ENCODE data around the gene KRTAP10-8. TPM values are rescaled to one million over a fixed set of nuclear protein-coding genes. Genes with fewer than 3 reads are reported as not detected.
"Not testable (repeated sequence)": the region's sequence is repeated elsewhere in the genome, so short reads cannot be mapped to it uniquely, and the experiment has no call there.

KRTAP10-8 gene
- total RNA-seq, 1 donor from 2014 or later: not detected

DNA sequence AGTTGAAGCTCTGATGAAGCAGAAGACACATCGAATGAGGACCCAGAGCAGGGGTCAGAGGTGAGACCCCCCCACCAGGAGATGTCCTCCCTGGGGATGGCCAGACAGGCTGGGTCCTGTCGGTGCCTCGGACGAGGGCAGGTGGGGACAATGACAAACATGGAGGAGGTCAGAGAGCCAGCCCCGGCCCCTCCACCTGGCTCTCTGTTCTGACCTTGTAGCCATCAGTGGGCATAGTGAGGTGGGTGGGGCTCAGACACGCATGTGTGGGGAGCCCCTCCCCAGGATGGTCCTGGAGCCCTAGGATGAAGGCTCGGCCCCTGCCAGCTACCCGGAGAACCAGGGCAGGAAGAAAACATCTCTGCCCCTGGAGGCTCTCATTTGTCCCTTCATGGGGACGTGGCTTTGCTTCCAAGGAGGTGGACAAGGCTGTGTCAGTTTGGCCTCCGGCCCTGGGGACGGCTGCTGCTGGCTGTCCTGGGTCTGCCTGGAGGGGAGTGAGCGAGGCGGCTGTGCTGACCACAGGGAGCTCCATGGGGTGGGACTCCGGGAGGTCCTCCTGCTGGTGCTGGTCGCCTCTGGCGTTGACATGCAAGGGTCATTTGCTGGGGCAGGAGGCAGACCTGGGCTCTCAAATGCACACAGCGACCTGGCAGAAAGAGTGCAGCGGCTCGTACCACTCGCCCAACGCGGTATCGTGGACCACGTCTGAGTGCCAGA, 22.1 kb upstream of the KRTAP10-8 start:
- H3K9me3 Mint-ChIP-seq: no peaks in the 10 kb centered on the region
- H3K36me3 Mint-ChIP-seq (ENCODE audit: low read depth): no peaks in the 10 kb centered on the region
- TF ChIP-seq, protein P1, sequence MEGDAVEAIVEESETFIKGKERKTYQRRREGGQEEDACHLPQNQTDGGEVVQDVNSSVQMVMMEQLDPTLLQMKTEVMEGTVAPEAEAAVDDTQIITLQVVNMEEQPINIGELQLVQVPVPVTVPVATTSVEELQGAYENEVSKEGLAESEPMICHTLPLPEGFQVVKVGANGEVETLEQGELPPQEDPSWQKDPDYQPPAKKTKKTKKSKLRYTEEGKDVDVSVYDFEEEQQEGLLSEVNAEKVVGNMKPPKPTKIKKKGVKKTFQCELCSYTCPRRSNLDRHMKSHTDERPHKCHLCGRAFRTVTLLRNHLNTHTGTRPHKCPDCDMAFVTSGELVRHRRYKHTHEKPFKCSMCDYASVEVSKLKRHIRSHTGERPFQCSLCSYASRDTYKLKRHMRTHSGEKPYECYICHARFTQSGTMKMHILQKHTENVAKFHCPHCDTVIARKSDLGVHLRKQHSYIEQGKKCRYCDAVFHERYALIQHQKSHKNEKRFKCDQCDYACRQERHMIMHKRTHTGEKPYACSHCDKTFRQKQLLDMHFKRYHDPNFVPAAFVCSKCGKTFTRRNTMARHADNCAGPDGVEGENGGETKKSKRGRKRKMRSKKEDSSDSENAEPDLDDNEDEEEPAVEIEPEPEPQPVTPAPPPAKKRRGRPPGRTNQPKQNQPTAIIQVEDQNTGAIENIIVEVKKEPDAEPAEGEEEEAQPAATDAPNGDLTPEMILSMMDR (conservative IDR thresholded peaks at IDR 0.05): no peak
- H3K27me3 Mint-ChIP-seq (ENCODE audit: low read depth): peaks cover 26% of the 10 kb centered on the region
- H3K27ac Mint-ChIP-seq (ENCODE audit: unreplicated experiment): peak overlapping the region; percentile 78
- H3K4me1 Mint-ChIP-seq: peaks cover 18% of the 10 kb centered on the region
- DNase-seq (ENCODE audit: low read depth, low spot score): no peak
- H3K4me3 Mint-ChIP-seq: no peak overlapping the region

DNA sequence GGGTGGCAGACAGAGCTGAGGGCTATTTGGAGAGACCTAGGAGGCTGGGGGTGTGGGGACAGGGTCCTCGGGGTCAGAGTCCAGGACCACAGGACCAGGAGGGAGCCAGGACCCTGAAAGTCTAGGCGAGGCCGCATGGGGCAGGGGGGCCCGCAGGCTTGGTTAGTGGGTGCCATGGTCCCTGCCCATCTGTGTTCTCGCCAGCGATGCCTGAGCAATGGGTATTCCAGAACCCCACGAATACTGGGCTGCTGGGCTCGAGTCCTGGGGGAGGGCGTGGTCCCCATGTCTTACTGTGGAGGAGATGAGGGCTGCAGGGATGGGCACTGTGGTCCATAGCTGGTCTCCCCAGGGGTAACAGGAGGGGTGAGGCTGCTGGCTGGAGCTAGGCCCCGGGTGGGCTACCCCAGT, 21.6 kb upstream of the KRTAP10-8 start:
- no peak overlapping the region for H3K4me3 Mint-ChIP-seq
- TF ChIP-seq, protein P1 (conservative IDR thresholded peaks at IDR 0.05): no peak
- peaks cover 23% of the 10 kb centered on the region for H3K27me3 Mint-ChIP-seq (ENCODE audit: low read depth)
- H3K36me3 Mint-ChIP-seq (ENCODE audit: low read depth): no peaks in the 10 kb centered on the region
- no peaks in the 10 kb centered on the region for H3K9me3 Mint-ChIP-seq
- DNase-seq (ENCODE audit: low read depth, low spot score): no peak
- peak overlapping the region; percentile 78 for H3K27ac Mint-ChIP-seq (ENCODE audit: unreplicated experiment)
- H3K4me1 Mint-ChIP-seq: peaks cover 17% of the 10 kb centered on the region

DNA sequence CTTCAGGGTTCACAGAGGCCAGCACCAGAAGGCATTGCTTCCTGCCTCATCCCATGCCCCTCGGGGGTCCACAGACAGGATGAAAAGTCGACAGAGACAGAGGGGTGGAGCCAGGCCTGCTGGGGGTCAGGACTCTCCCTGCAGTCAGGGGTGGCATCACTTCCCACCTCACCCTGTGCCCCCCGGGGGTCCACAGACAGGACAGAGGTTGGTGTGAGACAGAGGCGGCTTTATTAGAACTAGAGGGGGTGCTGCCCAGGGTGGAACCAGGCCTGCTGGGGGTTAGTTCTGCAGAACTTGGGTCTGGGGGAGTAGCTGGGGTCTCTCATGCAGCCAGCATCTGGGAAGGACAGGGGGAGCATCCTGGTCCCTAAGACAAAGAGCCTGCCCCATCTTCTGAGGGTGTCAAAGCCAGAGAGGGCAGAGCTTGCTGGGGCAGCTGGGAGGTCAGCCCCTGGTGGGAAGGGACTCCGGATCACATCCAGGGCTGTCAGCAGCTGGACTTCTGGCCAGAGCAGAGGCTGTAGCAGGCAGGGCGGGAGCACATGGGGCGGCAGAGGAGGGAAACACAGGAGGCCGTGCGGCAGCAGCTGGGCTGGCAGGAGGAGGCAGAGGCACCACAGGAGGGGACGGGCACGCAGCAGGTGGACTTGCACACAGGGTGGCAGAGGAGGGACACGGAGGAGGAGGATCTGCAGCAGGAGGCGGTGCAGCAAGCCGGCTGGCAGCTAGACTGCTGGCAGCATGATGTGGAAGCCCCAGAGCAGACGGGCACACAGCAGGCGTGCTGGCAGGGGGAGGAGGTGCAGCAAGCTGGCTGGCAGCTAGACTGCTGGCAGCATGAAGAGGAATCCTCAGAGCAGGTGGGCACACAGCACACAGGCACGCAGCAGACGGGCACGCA, 20.7 kb upstream of the KRTAP10-8 start:
- H3K27ac Mint-ChIP-seq (ENCODE audit: unreplicated experiment); DNase-seq (ENCODE audit: low read depth, low spot score); H3K36me3 Mint-ChIP-seq (ENCODE audit: low read depth); H3K9me3 Mint-ChIP-seq; H3K4me3 Mint-ChIP-seq: not testable (repeated sequence)
- peaks cover 16% of the 10 kb centered on the region for H3K27me3 Mint-ChIP-seq (ENCODE audit: low read depth)
- peaks cover 14% of the 10 kb centered on the region for H3K4me1 Mint-ChIP-seq

DNA sequence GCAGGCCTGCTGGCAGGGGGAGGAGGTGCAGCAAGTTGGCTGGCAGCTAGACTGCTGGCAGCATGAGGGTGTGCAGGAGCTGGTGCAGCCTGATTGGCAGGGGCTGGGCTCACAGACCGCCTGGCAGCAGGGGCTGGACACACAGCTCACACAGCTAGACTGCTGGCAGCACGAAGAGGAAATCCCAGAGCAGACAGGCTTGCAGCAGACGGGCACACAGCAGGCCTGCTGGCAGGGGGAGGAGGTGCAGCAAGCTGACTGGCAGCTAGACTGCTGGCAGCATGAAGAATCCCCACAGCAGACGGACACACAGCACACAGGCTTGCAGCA, 20.1 kb upstream of the KRTAP10-8 start:
- H3K4me3 Mint-ChIP-seq; H3K36me3 Mint-ChIP-seq (ENCODE audit: low read depth); H3K27ac Mint-ChIP-seq (ENCODE audit: unreplicated experiment); H3K9me3 Mint-ChIP-seq; DNase-seq (ENCODE audit: low read depth, low spot score): not testable (repeated sequence)
- Mint-ChIP-seq H3K4me1 (peaks cover 14% of the 10 kb centered on the region), H3K27me3 (ENCODE audit: low read depth) (peaks cover 12% of the 10 kb centered on the region)

DNA sequence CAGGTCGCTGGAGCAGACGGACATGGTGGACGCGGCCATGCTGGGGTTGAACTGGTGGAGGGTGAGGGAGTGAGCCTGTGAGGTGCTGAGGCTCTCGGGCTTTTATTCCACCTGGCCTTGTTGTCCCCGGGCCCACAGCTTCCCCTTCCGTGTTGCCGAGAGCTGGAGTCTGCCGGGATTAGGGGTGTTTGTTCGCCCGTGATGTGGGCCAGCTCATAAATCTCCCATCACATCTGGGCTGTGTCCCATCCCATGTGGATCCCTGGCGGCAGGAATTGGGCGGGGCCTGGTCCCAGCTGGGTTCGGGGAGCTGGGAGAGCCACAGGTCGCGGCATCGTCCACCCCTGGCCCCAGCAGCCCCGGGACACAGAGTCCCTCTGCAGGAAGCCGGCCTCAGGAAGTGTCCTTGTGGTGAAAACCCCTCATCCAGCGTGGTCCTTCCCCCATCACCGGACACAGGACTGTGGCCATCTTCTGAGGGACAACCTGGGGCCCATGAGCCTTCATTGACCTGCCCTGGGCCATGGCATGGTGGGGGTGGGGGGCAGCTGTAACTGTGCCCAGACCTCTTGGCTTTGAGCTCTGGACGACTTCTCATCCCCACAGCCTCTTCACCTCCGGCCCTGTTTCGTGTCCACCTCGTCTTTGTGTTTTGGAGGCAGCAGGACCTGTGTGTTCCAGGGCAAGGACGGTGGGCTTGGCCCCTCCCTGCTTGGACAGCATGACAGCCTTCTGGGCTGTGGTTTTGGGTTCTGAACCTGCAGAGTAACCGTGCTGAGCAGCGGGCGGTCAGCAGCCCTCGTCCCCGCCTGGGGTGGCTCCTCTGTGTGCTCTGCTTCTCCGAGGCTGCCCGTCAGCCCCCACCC, 19.2 kb upstream of the KRTAP10-8 start, which contains the start of gene KRTAP10-6:
TSS of gene KRTAP10-6 (minus strand) at position 60 of the 866 bp plus-strand sequence. CDS start at position 39, 21 bp downstream.
- no peak for DNase-seq (ENCODE audit: low read depth, low spot score)
- Mint-ChIP-seq H3K4me1 (peaks cover 14% of the 10 kb centered on the region), H3K36me3 (ENCODE audit: low read depth) (no peaks in the 10 kb centered on the region), H3K27ac (ENCODE audit: unreplicated experiment) (no peak within 1 kb of the TSS), H3K9me3 (no peaks in the 10 kb centered on the region), H3K4me3 (no peak within 1 kb of the TSS), H3K27me3 (ENCODE audit: low read depth) (peaks cover 5% of the 10 kb centered on the region)
- TF ChIP-seq, protein P1 (conservative IDR thresholded peaks at IDR 0.05): no peak

Measured in neural crest cell (in vitro differentiated cells).